Activated CD4-positive, alpha-beta T cell treated with anti-CD3 and anti-CD28 coated beads, Interleukin-2, amount 50 U/mL, for 1 hour (primary cell): Measurements from ENCODE around the gene GDF7.
"Not testable (repeated sequence)": the region's sequence is repeated elsewhere in the genome, so short reads cannot be mapped to it uniquely, and the experiment has no call there.

Experiments
- DNase-seq: peaks from one replicate; pipeline ENCODE4 v3.0.0-alpha.2; 2020

Gene GDF7

GRCh38 chr2:20706786-20707185, 39.8 kb downstream of the GDF7 start:
- no peak for DNase-seq

GRCh38 chr2:20707601-20708000, 40.7 kb downstream of the GDF7 start:
- DNase-seq = no peak

GRCh38 chr2:20711641-20712040, 44.7 kb downstream of the GDF7 start:
- not testable (repeated sequence) for DNase-seq

- not testable (repeated sequence) for DNase-seq
Observed at GRCh38 chr2:20713585-20713984, 46.6 kb downstream of the GDF7 start.

DNA sequence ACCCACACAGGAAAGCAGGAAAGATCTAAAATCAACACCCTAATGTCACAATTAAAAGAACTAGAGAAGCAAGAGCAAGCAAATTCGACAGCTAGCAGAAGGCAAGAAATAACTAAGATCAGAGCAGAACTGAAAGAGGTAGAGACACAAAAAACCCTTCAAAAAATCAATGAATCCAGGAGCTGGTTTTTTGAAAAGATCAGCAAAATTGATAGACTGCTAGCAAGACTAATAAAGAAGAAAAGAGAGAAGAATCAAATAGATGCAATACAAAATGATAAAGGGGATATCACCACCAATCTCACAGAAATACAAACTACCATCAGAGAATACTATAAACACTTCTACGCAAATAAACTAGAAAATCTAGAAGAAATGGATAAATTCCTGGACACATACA, 47.5 kb downstream of the GDF7 start:
- DNase-seq = not testable (repeated sequence)

GRCh38 chr2:20716164-20716563, 49.2 kb downstream of the GDF7 start:
- DNase-seq = not testable (repeated sequence)

DNA sequence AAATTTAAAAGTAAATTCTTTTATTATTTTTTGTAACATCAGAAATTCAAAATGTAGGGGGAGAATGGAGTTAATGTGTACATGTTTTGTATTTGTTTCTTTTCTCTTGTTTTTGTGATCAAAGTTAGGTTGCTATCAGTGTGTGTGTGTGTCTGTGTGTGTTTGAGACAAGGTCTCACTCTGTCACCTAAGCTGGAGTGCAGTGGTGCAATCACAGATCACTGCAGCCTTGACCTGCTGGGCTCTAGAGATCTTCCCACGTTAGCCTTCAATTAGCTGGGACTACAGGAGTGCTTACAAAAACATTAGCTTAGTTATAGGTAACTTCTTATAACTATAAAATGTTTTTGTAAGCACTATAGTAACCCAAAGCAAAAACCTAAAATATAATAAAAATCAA, 50.7 kb downstream of the GDF7 start:
- no peak for DNase-seq

DNA sequence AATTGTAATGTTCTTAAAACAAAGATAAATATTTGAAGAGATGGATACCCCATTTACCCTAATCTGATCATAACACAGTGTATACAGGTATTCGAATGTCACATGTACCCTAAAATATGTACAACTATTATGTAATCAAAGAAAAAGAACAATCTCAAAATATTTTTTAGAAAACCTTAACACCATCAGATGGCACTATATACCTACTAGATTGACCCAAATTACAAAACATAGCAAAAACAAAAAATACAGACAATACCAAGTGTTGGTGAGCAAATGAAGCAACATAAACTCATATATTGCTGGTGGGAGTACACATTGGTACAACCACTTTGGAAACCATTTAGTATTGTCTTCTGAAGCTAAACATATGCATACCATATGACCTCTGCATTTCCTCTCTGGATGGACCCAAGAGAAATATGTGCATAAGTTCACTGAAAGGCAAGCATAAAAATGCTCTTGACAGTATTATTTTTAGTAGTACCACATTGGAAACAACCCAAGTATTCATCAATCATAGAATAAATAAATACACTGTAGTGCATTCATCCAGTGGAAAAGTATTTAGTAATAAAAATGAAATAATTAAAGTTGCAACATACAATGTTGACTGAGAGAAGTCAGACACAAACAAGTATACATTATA, 55.8 kb downstream of the GDF7 start:
- DNase-seq = no peak

- no peak for DNase-seq
Observed at GRCh38 chr2:20723543-20723942, 56.6 kb downstream of the GDF7 start.

DNA sequence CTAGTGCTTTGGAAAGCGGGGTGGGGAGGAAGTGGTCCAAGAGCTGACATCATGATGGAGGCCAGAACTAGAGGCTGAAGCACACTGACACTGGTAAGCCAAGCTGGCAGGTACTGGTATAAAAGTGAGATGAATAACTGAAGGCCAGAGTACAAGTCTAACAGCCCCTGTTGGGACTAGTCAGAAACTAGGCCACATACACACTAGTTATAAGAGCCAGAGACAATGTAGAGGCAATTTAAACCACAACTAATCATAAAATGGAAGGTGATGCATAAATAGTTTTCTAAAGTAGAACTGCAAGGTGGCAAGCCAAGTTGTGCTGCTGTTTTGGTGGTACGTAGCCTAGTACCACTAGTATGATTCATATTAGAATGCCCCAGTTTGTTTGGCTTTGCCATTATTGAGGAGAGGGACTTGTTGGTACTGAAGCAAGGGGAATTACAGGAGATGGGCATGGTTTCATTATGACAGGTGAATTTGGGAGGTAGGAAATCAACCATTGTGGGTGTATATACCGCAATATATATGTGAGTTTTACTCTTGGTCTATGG, 57.6 kb downstream of the GDF7 start:
- DNase-seq = no peak

- DNase-seq = no peak
Observed at GRCh38 chr2:20725782-20726181, 58.8 kb downstream of the GDF7 start.

DNA sequence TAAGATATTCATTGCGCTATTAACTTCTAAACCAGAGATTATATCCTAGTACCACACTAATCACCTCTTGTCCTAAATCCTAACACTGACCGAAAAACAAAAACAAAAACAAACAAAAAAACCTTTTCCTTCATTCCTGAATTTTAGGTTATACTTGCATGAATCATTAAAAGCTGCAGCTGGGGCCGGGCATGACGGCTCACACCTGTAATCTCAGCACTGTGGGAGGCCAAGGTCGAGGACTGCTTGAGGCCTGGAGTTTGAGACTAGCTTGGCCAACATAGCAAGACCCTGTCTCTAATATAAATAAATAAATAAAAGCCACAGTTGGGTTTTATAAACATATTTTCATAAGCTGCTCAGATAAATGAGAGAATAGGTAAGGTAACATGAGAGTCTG, 60.0 kb downstream of the GDF7 start:
- DNase-seq = no peak

DNA sequence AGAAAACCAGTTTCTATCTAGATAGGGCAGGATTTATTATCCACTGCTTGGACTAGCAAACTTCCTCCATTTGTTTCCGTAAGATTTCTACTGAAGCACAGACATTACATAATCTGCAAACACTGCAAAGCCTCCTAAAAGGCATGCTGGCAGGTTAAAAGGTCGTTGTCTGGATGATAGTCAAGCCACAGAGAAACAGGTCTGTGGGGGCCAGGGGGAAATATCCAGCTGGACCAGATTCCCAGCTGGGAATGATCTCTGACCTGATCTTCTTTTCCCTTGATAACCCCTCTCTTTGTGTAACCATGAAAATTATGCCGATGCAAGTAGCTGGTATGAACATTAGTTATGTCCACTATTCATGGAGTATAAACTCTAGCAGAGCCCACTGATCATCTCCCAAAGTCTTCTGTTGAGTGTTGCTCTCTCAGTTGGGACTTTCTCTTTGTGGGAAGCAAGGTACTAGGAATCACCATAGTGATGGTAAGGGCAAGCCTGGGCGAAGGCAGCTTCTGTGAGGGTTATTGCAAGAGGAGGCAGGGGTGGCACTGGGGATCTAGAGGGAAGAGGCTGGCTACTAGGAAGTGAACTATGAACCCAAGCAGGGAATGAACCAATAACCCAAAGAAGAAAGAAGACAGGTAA, 61.3 kb downstream of the GDF7 start:
- DNase-seq = no peak
